GM12864 (cell line): ENCODE data around the gene NHSL1.
A peak's percentile ranks its signal among the peaks of the same experiment; 100 is the strongest.

Source experiments
- DNase-seq: peaks from one replicate; pipeline ENCODE4 v3.0.0-alpha.2; 2011; ENCODE audit warnings: low read depth
- H3K4me3 ChIP-seq: 2 replicates; pipeline ENCODE4 v1.5.1; 2011; ENCODE audit warnings: mild to moderate bottlenecking, low read depth, low read length, control low read depth
- CTCF ChIP-seq: IDR thresholded peaks from 2 replicates; pipeline ENCODE4 v1.5.1; 2011; ENCODE audit warnings: low read depth, mild to moderate bottlenecking, moderate library complexity, low read length, control low read depth, inconsistent platforms; ENCODE audit errors: missing control alignments

The NHSL1 gene

GRCh38 chr6:138499303-138500018 is at the start of gene NHSL1:
Gene NHSL1 (minus strand): TSS chr6:138499494. CDS start chr6:138499290, 204 bp downstream.
- TF ChIP-seq CTCF: no peak
- H3K4me3 ChIP-seq: no peak within 1 kb of the TSS
- peak; percentile 16 for DNase-seq

- no peak for TF ChIP-seq CTCF
- no peak overlapping the region for H3K4me3 ChIP-seq
- no peak for DNase-seq
Measured at GRCh38 chr6:138546733-138547185, 47.5 kb upstream of the NHSL1 start.

GRCh38 chr6:138545621-138545980 is 46.3 kb upstream of the NHSL1 start:
- TF ChIP-seq CTCF: no peak
- H3K4me3 ChIP-seq: no peak overlapping the region
- no peak for DNase-seq

GRCh38 chr6:138544501-138544900 is 45.2 kb upstream of the NHSL1 start:
- TF ChIP-seq CTCF: no peak
- H3K4me3 ChIP-seq: no peak overlapping the region
- DNase-seq: no peak

GRCh38 chr6:138543657-138544056 is 44.4 kb upstream of the NHSL1 start:
- no peak for DNase-seq
- TF ChIP-seq CTCF: no peak
- H3K4me3 ChIP-seq: no peak overlapping the region

- DNase-seq: no peak
- no peak overlapping the region for H3K4me3 ChIP-seq
- TF ChIP-seq CTCF: no peak
Measured at GRCh38 chr6:138541823-138542481, 42.7 kb upstream of the NHSL1 start.
